Measurements from ENCODE around the gene REV3L.

The REV3L gene

DNA sequence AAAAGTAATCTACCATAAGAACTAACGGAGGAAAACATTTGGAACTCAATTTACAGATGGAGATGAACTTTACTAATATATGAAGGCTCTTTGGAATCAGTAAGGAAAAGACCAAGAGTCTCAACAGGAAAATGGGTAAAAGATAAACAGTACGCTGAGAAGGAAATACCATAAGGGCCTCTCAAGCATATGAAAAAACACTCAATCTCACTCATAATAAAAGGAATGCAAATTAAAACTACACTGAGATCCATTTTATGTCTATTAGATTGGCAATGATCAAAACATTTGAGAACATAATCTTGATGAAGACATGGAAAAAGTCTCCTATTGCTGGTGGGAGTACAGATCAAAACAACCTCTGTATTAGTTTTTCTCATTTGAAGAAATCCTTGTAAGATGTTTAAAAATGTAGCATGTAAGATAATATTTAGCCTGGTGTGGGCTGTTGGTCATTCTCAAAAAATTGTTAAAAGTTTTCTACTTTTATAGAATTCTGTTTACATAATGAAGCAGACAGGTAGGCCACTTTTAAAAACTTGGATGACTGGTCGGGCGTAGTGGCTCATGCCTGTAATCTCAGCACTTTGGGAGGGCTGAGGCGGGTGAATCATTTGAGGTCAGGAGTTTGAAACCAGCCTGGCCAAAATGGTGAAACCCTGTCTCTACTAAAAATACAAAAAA lies 14.5 kb downstream of the REV3L start:
- DNase-seq = no peak

- no peak for DNase-seq
Observed at GRCh38 chr6:111464184-111464583, 18.8 kb downstream of the REV3L start.

- no peak for DNase-seq
Observed at GRCh38 chr6:111462770-111463391, 20.1 kb downstream of the REV3L start.

DNA sequence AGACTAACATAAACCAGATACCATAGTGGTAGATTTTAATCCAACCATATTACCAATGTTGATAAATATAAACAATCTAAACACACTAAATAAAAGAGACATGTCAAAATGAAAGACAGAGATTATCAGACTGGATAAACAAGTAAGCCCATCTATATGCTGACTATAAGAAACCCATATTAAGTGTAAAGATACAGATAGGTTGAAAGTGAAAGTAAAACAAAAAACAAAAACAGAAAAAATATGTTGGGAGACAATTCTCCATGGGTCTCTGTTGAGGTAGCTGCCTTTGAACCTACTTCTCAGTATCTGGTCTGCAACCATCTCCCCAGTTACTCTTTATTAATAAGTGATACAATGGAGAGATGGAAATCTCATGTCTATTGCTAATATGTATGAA lies 21.2 kb downstream of the REV3L start:
- no peak for DNase-seq

DNA sequence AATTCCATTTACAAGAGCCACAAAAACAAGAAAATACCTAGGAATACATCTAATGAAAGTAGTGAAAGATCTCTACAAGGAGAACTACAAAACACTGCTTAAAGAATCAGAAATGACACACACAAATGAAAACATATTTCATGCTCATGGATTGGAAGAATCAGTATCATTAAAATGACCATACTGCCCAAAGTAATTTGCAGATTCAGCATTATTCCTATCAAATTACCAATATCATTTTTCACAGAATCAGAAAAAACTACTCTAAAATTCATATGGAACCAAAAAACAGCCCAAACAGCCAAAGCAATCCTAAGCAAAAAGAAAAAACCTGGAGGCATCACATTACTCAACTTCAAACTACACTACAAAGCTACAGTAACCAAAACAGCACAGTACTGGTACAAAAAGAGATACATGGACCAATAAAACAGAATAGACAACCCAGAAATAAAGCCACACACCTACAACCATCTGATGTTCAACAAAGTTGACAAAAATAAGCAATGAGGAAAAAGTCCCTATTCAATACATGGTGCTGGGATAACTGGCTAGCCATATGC lies 24.3 kb downstream of the REV3L start:
- DNase-seq = no peak

DNA sequence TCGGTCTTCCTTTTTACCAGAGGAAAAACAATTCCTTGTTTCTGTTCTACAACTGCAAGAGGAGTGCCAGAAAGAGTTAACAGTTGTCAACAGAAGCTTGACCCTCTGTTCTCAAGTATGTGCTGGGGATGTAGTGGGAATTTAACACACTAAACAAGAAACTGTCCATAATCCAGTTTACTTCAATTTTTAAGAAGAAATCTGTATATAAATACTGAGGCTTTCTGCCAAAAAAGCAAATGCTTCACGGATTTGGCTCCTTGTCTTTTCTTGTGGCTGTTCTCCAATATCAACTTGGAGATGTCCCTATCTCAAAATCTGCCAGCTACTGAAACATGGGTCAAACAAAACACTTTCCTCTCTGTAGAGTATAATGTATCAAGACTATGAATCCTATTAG lies 26.8 kb downstream of the REV3L start:
- DNase-seq = no peak

DNA sequence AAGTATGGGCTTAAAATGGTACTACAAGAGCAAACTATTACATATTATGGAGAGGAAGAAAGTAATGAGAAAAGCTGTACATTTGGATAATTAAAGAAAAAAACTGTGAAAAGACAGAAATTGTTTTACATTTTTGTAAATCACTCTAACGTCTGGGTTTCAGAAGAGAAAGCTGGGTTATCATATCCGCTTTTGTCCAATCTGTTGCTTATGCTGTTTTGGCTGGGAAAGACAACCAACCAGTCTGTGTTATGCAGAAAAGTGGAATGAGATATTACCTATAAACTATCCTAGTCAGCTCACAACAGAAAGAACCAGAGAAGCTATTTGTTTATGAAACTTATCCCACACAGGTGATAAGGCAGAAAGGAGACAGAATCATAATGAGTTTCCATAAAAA lies 32.4 kb downstream of the REV3L start:
- DNase-seq = no peak

GRCh38 chr6:111450087-111450486 lies 32.9 kb downstream of the REV3L start:
- DNase-seq = no peak

GRCh38 chr6:111449129-111449528 lies 33.9 kb downstream of the REV3L start:
- DNase-seq = no peak

DNA sequence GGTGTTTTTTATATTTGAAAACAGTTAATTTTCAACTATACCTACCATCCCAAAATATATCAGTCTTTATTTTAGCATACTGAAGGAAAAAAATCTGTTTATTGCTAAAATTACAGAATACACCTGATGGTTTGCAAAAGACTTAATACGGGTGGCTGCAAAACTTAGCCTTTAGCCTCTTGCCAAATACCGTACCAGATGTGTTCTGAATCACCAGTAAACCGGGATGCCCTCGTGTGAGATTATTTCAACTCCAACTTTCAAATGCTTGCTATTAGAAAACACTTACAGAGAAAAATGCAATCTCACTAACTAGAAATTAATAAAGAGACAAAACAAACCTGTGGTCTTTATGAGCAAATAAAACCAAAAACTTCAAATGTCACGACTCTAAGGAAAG lies 36.0 kb downstream of the REV3L start:
- DNase-seq = no peak

DNA sequence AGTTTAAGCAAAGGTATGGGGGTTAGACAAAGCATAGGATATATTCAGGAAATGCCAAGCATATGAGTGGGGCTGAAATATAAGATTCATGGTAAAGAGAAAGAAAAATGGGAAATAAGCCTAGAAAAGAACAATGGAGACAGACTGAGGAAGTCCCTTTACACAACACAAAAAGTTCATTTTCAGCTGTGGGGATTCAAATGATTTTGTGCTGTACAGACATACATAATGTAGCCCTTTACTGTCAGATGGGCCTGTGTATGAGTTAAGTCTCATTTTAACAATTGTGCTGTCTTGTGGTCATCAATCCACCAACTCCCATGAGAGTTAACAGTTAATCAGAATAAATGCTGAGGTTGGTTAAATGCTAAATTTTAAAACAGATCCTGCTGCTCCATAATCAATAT lies 37.2 kb downstream of the REV3L start:
- no peak for DNase-seq

DNA sequence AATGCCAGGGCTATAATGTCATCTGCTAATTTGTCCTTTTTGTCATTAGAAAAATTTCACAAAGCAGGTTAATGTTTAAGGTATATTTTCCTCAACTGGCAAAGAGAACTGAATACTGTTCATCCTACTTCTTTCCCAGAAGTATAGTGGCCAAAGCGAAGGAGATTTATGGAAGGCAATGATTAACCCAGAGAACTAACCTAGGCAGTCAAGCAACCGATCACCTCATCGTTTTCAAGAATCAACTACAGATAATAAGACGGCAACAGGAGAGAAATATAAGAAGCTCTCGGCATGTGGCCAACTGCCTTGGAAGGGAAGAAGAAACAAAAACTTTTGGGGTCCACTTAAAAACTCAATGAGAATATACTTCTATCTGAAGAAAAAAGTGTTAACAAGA lies 38.2 kb downstream of the REV3L start:
- no peak for DNase-seq

- DNase-seq = no peak
Observed at GRCh38 chr6:111441678-111442243, 41.3 kb downstream of the REV3L start.

DNA sequence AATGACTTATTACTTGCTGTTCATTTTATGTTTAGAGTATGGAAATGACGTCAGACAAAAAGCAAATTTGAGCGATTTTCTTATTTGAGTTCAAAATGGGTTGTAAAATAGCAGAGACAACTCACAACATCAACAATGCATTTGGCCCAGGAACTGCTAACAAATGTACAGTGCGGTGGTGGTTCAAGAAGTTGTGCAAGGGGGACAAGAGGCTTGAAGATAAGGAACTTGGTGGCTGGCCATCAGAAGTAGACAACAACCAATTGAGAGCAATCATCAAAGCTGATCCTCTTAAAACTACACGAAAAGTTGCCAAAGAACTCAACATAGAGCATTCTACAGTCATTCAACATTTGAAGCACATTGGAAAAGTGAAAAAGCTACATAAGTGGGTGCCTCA lies 43.8 kb downstream of the REV3L start:
- DNase-seq = no peak

DNA sequence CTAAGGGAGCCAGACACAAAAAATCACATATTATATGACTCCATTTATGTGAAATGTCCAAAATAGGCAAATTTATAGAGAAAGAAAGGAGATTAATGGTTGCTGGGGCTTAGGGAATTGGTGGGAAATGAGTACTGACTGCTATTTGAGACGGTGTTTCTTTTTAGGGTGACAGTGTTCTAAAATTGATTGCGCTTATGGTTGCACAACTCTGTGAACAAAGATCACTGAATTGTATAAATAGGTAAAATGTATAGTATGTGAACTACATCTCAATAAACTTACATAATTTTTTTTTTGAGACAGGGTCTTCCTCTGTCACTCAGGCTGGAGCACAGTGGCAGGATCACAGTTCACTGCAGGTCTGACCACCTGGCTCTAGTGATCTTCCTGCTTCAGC lies 45.4 kb downstream of the REV3L start:
- DNase-seq = no peak

GRCh38 chr6:111432511-111432910 lies 50.5 kb downstream of the REV3L start:
- no peak for DNase-seq

- no peak for DNase-seq
Observed at GRCh38 chr6:111430605-111431376, 52.2 kb downstream of the REV3L start.

- no peak for DNase-seq
Observed at GRCh38 chr6:111429571-111429970, 53.4 kb downstream of the REV3L start.

GRCh38 chr6:111428811-111429210 lies 54.2 kb downstream of the REV3L start:
- DNase-seq = no peak

DNA sequence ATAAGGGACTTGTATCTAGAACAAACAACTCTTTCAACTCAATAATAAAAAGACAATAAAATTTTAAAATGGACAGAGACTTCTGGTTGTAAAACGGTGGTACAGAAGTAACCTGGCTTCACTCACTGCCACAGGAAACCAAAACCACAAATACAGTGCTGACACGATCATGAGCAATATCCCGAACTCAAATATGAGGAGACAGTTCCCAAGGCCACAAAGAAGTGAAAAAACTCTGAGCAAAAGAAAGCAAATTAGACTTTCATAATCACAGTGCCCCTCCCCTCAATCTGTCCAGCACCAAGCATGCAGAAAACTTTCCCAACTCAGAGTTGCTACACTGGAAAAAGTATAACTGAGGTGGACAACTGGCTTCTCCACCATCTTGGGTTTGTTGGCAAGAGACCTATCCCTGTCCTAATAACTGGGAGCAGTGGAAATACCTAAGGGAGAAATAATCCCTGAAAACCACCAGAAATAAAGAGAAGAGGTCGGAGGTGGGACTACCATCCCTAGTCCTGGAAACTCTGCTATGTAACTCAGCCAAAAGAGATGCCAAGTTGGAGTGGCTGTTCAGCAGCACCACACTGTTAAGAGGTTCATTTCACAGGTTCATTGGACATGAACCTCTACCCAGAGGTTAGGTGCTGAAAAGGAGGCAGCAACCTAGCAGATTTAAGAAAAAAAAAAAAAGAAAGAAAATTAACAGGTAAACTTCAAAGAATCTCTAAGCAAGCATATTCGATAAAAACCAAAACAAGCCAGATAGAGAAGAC lies 55.5 kb downstream of the REV3L start:
- peak; percentile 12 for DNase-seq

- no peak for DNase-seq
Observed at GRCh38 chr6:111423960-111424846, 58.8 kb downstream of the REV3L start.

All from NK-92 treated with Interleukin-12 subunit alpha and Interleukin-12 subunit beta, amount 100 ng/mL, for 24 hours (cell line).